KG1 (cell line): ENCODE results near the gene CNTN5.
"Not testable (repeated sequence)": the region's sequence is repeated elsewhere in the genome, so short reads cannot be mapped to it uniquely, and the experiment has no call there.

Experiments used
- DNase-seq: peaks from one replicate; lab custom pipeline; 2025; lab: John Stamatoyannopoulos, UW

CNTN5 gene

DNA sequence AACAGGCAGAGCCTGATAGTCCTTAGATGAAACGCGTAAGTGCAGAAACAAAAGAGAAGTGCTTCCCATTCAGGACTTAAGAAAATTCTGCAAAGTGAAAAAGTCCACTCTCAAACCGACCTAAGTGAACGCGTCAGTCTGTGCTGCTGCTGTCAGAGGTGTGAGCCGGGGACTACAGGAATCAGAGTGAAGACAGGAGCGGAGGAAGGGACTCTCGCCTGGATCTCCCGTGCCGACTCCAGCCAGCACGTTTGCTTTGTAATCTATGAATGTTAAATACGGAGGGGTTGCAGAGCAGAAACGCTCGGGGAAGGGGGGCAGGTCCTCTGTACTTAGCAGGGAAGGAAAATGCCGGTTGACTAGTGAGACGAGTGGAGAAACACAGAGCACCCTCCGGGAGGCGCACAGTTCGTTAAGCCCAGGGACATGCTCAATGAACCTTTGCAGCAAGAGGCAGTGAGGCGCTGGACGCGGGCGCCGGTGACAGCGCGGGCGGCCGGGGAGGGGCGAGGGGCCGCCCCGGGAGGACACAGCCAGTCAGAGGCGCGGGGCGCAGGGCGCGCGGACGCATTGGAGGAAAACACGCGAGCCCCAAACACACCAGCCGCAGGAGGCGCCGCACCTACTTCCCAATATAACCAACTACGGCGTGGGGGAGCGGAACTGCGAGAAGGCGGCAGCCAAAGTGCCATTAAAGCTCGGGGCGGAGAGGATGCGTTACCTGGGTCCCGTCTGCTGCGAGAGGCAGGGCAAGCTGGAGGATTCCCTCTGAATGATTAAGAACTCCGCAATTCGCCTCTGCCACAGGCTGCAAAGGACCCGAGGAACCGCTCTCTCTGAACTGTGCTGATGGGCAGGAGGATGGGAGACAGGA lies at the start of gene CNTN5:
CNTN5 (plus strand) TSS at position 598 of the 874 bp plus-strand sequence.
- peak; percentile 69 for DNase-seq

DNA sequence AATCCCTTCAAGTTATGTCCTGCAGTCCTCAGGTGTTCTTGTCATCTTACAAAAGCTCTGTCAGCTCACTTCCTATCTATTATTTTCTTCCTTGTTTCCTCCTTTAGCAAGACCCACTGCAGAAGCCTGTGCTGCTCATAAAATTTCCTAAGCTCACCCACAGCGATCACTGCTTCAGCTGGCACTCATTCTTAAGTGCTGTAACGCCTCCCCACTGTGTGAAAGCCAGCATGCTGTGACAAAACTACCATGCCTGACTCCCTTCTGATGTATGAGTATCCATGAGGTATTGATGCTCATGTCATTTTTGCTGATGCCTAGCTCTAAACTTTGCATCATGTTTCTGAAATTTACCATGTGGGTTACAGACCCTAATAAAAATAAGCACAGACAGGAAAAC lies 41.5 kb upstream of the CNTN5 start:
- no peak for DNase-seq

DNA sequence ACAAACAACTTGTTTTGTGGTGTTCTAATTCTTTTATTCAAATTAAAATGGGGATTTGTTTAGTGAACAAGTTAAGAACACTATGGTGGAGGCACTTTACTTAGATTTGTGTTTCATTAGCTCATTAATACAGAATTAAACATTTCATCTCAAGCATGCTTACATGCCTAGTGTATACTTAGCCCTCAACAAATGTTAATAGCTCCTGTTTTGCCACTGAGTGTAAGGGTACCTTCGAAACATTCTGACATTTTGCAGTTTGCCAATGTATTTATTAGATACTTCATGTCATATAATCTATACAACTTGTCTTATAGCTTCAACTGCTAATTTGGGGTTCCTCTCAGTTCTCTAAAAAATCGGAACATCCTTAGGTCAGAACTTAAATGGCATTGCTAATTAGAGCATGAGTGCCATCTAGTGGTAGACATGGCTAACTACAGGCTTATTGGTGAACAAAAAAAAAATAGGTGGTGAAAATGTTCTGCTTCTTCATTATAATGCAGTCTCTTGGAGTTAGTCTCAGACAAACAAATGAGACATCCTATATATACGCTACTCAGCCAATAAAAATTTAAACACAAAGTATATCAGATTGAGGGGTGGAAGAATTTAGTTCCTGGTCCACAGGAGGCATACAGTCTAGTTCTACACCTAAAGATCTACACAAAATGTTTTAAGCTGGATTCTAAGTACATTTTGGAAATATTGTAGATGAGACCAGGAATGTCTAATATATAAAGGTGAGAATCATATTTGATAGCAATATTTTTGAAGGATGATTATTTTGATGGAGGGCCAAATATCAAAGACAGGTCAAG lies 4.9 kb upstream of the CNTN5 start:
- peak; percentile 48 for DNase-seq

DNA sequence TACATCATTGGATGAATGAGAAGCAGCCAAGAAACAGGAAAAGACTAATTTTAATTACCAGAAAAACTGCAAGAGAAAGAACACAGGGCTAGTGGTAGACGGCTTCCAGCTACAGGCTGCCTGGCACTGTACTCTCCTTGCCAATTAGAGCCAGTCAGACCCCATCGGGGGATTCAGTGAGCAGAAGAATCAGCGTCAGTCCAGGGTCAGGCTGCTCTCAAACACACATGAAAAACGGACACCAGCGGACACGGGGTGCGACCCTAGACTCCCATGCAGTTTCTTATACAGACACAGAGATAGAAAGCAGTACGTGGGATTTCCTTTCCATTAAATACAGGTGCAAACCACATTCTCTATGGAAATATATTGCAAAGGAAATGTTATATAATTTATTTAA lies 1.1 kb upstream of the CNTN5 start:
- no peak for DNase-seq

DNA sequence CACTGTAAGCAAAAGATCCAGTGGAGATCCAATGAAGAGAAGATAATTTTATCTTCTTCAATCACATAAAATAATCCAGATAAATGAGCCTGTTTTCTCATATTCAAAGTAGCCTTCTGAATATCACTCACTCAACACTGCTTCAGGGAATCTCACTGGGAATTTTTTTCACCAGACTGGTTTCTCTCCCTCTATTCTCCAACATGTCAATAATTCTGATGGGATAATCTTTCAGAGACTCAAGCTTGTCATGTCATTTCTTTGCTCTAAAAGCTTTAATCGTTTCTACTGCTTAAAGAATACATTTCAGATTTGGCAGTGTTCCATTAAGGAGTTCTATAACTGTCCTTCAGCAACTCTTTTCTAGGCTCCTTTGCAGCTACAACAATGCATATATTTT lies 16.3 kb downstream of the CNTN5 start:
- no peak for DNase-seq

DNA sequence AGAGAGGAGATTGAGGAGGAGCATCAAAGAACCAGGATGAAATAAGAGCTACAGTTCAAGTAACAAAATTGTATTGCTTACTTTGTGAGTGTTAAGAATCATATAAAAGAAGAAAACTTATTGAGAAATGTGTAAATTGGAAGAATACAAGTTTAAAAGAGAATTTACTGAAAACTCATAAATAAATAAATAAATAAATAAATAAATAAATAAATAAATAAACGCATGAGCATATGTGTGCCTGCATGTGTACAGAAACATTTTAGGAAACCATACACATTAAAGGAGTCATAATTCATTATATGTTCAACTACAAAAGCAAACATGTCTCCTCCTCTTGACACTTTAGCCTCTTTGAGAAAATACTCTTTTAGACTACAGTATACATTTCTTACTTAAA lies 42.6 kb downstream of the CNTN5 start:
- no peak for DNase-seq

DNA sequence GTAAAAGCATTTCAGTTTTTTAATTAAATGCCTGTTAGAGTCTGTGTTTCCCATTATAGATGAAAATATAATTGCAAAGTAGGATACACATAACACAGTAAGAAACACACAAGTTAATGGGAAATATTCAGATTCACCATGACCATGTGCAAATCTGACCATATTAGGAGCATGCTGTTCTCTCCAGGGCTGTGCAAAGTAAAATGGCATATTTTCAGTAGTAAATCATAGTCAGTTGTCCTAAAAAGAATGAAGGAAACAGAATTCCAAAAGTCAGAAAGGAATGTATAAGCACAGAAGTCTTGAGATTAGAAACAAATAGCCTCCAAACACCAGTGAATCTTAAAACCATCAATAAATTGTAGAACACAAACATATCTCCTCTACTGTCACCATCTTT lies 44.4 kb downstream of the CNTN5 start:
- DNase-seq = no peak

DNA sequence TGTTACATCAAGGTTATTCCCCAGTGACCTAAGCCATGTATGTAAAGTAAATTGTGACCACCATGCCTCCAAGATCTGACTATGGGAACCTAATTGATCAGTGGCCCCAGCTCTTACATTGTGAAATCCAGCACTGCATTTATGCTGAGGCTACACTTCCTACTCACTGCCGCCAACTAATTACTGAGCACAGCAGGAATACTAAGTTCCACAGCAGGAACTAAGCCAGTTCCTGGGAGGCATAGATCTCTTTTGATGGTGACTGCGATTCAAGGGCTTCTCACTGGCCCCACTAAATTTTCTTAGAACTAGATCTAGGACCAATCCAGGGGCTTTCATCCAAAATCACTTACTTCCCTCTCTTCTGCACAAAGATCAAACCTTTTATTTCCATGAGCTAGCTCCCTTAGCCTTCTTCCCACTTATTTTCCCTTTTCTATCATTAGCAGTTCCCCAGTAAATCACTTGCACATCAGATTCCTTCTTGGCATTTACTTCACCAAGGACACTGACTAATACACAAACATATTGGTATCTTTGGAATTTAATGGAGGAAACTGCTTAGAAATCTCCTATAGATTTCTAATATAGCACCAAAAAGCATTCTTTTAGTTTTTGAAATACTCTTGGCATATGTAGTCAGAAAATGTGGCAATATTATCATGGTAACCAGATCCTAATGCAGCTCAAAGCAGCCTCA lies 46.0 kb downstream of the CNTN5 start:
- DNase-seq = no peak

DNA sequence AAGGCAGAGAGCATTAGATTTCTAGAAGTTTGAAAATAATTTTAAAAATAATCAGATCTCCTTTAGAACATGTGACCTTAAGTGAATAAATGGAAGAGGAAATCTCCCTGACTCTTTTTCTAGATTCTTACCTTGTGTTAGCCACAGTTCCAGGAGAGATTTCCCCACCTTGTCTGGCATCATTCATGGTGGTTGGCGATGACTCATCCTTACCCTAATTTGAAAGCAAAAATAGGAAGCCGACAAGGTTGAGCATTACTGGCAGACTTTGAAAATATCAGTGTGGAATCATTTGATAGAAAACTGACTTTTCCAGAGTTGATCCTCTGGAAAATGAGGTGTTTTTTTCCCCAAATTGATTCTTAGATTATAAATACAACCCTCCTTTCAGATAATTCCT lies 48.1 kb downstream of the CNTN5 start:
- DNase-seq = no peak

DNA sequence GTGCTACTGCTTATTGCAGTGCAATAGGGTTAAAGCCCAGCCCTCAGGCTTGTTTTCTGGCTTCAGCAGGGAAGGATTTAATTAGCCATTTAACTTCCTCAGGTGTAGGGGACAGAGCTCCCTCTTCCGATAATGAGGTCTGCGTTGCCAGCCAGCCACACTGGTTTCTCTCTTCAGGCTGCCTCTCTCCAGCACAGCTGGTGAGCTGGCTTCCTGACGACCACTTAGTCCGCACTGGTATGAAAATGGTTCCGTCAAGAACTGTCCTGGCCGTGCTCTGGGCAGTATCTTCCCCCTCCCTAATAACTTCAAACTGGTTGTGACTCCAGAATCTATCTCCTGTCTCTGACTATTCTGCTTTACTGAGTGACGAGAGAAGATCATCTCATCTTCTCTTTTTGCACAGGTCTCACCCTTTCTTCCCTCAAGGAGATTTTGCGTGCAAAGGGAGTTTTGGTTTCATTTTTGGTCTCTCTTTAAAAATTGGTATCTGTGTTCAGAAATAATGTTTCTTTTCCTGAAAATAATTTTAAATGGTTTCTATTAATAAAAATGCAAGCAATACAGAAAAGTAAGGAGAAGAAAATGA lies 49.2 kb downstream of the CNTN5 start:
- DNase-seq = peak; percentile 22

DNA sequence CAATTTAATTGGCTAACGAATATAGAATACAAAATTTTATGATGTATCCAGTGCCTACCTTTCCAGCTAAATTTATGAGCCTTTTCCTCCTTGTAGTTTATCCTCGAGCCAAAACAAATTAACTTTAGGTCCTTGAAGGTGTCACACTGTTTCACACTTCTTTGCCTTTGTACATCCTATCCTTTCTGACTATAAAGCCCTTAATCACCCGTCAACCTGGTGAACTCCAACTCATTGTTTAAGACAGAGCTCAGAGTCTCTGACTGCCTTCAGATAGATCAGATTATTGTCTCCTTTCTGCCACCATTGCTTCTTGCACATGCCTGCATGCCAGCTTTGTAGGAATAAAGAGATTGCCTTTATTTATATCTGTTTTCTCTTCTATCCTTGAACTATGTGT lies 58.8 kb downstream of the CNTN5 start:
- no peak for DNase-seq

DNA sequence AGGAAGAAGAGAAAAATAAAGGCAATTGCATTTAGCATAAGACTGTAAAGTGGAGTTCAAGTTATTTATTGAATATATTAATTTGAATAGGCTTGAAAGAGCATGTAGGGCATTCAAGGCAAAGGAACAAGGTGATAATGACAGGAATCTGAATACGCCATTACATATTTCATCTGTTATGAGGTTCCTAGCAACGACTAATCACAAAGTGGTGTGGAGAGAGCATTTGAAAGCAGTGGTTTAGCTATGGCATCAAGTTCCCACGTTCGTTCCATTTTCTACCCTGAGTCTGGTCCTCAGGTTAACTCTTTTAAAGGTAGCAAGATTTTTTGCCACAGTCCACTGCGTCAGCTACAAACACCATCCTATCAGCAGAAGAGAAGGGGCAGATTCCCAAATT lies 59.4 kb downstream of the CNTN5 start:
- no peak for DNase-seq

DNA sequence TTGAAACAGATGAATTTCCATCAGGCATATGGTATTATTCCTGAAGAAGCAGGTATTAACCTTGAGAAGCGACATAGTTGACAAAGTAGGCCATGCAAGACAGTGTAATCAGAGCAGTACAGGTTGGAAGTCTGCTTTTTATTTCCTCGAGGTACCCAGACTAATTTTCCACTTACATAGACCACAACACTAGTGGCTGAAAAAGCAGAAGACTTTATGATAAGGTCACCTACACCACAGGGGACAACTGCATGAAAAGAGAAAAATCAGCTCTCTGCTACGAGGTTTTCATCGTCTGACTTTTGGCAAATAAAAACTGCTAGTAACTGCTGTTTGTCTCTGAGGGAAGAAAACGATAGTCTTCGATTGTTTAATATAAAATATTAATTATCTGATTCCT lies 77.5 kb downstream of the CNTN5 start:
- no peak for DNase-seq

DNA sequence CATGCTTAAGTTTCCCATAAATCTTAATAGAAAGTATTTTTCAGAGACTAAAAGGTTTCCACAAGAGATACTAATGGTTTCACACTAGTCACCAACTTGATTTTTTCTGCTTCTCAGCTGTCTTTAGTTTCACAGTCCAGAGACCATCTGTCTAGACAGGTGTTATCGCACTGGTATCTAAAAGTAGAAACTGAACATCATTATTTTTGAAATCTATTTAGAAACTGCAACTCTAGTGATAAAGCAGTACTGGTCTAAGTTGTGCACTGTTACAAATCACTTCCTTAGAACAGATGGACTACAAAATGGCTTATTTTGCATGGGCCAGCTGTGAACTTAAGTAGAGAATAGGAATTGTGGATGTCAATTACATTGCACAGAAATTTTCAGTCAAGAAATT lies 78.0 kb downstream of the CNTN5 start:
- DNase-seq = no peak

DNA sequence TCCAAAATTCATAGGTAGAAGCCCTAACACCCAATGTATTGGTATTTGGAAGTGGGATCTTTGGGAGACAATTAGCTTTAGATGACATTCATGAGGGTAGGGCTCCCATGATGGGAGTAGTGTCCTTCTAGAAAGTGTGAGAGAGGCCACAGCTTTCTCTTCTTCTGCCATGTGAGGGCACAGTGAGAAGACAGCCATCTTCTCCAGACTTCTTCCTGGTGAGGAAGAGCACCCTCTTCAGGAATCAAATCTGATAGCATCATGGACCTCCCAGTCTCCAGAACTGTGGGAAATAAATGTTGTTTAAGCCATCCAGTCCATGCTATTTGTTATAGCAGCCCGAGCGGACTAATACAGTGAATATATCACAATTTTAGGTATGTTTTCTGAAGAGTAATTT lies 96.9 kb downstream of the CNTN5 start:
- DNase-seq = no peak

DNA sequence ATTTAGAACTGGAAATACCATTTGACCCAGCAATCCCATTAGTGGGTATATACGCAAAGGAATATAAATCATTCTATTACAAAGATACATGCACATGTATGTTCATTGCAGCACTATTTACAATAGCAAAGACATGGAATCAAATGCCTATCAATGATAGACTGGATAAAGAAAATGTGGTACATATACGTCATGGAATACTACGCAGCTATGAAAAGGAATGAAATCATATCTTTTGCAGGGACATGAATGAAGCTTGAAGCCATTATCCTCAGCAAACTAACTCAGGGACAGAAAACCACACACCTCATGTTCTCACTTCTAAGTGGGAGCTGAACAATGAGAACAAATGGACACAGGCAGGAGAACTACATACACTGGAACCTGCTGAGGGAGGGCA lies 113.1 kb downstream of the CNTN5 start:
- not testable (repeated sequence) for DNase-seq

DNA sequence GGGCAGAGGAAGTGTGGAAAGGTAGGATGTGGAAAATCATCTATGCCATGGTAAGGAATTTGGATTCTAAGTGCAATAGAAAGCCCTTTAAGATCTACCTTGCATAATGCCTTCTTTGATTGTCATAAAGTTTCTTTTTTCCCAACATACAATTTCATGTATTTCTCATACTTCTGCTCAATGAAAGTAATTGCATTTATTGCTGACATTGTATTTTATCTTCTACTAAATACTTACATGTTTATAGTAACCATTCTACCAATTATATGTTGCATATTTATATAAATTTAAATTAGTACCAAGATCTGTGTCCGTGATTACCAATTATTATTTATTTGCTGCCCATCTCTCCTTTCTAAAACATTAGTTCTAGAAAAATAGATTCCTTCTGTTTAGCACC lies 114.8 kb downstream of the CNTN5 start:
- DNase-seq = no peak

DNA sequence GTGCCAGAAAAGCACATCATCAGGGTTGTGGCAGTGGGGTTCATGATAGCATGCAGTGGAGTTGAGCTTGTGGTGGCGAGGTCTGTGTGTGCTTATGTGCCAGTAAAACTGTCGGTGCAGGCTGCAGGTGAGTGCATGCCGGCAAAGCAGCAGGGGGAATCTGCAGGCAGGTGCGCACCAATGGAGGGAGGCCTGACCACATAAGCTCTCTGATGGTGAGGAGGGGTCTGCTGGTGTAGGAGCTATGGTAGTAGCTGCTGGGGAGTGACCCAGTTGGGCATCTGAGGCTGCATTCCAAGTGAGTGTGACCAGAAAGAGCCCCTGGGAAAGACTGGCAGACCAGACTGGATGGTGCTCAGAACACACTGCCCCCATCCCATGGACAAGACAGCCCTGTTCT lies 121.5 kb downstream of the CNTN5 start:
- no peak for DNase-seq

DNA sequence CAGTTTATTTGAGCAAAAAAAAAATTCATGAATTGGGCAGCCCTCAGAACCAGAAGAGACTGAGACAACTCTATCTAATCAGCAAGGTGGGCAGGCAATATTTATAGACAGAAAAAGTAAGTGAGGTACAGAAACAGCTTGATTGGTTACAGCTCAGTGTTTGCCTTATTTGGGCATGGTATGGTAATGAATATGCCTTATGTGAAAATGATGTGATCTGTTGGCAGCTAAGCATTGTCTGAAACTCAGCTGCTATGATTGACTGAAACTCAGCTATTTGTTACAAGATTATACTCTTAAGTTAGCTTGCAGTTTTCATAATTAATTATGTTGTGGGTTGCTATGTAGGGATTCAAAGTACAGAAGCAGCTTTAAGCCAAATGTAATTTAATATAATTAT lies 127.6 kb downstream of the CNTN5 start:
- no peak for DNase-seq

DNA sequence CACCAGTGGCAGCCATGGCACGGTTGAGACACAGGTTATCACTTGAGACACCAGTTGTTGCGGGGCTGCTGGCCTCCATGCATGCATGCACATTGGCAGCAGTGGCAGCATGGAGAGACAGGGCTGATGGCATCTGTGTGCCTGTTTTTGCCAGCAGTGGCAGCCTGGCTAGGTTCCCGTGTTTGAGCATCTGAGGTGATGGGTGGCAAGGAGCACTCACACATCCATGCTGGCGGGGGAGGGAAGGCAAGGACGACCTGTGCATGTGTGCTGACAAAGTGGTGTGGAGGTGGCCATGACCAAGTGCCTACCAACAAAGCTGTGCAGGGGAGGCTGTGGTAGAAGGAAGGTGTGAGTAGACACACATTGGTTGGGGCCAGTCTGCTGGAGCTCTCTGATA lies 133.5 kb downstream of the CNTN5 start:
- no peak for DNase-seq

DNA sequence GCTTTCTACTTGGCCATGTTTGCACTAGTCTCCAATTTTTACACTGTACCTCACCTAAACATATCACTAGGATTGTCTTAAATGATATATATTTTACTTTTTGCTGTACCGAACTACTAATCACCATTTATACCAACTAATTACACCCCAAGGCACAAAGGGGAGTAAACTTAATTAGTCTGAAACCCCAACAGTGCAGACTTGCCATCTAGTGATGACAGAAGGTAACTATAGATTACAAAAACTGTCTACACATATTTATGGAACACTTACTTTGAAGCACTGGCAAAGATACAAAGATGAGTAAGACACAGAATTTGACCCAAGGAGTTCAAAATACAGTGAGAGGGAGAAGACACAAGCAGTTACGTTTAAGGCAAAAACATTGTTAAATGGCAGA lies 139.7 kb downstream of the CNTN5 start:
- DNase-seq = no peak

DNA sequence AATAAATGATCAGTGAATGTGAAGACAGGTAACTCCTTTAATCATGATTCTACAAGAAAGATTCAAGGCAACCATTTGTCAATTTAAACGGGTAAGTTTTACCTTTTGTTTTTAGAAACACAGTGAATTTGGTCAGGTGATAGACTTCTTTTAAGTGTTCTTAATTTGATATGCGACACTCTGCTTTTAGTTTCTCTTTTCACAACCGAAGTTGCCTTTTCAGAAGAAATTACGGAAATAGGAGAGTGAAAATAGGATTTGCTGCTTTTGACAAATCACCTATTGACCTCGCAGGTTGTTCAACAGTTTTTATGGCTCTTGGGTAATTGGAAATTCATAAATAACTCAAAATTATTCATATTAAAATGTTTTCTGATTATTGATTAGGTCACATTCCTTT lies 142.1 kb downstream of the CNTN5 start:
- DNase-seq = no peak
